HEK293T (cell line): ENCODE results near the gene ZNF19.

Experiments
- BHLHE40 ChIP-seq: fragments of 450-650 bp; IDR thresholded peaks from 2 replicates; pipeline ENCODE4 v1.6.1; 2016; ENCODE audit warnings: mild to moderate bottlenecking, moderate library complexity, borderline replicate concordance
- ELF4 ChIP-seq: fragments of 450-650 bp; IDR thresholded peaks from 2 replicates; pipeline ENCODE4 v1.6.1; 2017; ENCODE audit warnings: antibody characterized with exemption
- FOXA1 ChIP-seq: fragments of 450-650 bp; IDR thresholded peaks from 2 replicates; pipeline ENCODE4 v1.6.1; 2016; ENCODE audit warnings: mild to moderate bottlenecking
- FOXK2 ChIP-seq: fragments of 450-650 bp; IDR thresholded peaks from 2 replicates; pipeline ENCODE4 v1.6.1; 2016; ENCODE audit warnings: mild to moderate bottlenecking
- FOXM1 ChIP-seq: fragments of 450-650 bp; IDR thresholded peaks from 2 replicates; pipeline ENCODE4 v1.6.1; 2017; ENCODE audit warnings: mild to moderate bottlenecking, borderline replicate concordance
- HDGF ChIP-seq: fragments of 450-650 bp; IDR thresholded peaks from 2 replicates; pipeline ENCODE4 v1.6.1; 2017; ENCODE audit warnings: antibody characterized with exemption, borderline replicate concordance
- LEF1 ChIP-seq: fragments of 450-650 bp; IDR thresholded peaks from 2 replicates; pipeline ENCODE4 v1.6.1; 2017; ENCODE audit warnings: mild to moderate bottlenecking, borderline replicate concordance
- SUZ12 ChIP-seq: fragments of 450-650 bp; IDR thresholded peaks from 2 replicates; pipeline ENCODE4 v1.6.1; 2016; ENCODE audit warnings: mild to moderate bottlenecking
- ZNF384 ChIP-seq: fragments of 450-650 bp; IDR thresholded peaks from 2 replicates; pipeline ENCODE4 v1.6.1; 2016

GRCh38 chr16:71439523-71439922 is 49.6 kb downstream of the ZNF19 start:
- TF ChIP-seq LEF1 = no peak
- TF ChIP-seq FOXA1 = no peak
- TF ChIP-seq ZNF384 = no peak
- TF ChIP-seq BHLHE40 = no peak
- no peak for TF ChIP-seq SUZ12
- no peak for TF ChIP-seq FOXM1
- TF ChIP-seq FOXK2 = no peak
- TF ChIP-seq ELF4 = no peak
- TF ChIP-seq HDGF = no peak
